HepG2 (cell line): Measurements from ENCODE around the gene RBP5. TPM values are rescaled to one million over a fixed set of nuclear protein-coding genes. Genes with fewer than 3 reads are reported as not detected.

Experiments used
- ATAC-seq: fragments of 200-7000 bp; cut with Tn5 transposase; 3 replicates; pipeline ENCODE4 v1.9.1; 2020; ENCODE audit warnings: mild to moderate bottlenecking, moderate library complexity
- BruUV-seq: library from RNA; stranded (reverse); fragments of 400-500 nt; replicated peaks from 2 replicates; lab custom pipeline; 2021; lab: Mats Ljungman, UMichigan
- CTCF ChIA-PET: fragments of 300-600 bp; formaldehyde crosslinking; extraction: SDS; loops from one replicate; lab custom pipeline; 2021; ENCODE audit warnings: low total read pairs, inconsistent platforms, low intra/inter-chr PET ratio; lab: Yijun Ruan, JAX
- POLR2A ChIA-PET: fragments of 350-600 bp; sonication (Branson Sonifier 250); formaldehyde crosslinking; loops from one replicate; lab custom pipeline; 2020; ENCODE audit warnings: antibody characterized with exemption, inconsistent platforms; lab: Yijun Ruan, JAX
- DNase-seq: peaks from one replicate; pipeline ENCODE4 v3.0.0-alpha.2; 2015; ENCODE audit warnings: low spot score
- FAIRE-seq: peaks from 3 replicates; lab custom pipeline; 2011; peaks lifted over from hg19 to GRCh38; lab: Jason Lieb, UNC
- H2AFZ ChIP-seq: one replicate; pipeline ENCODE4 v1.6.1; 2011; ENCODE audit warnings: low read length, inconsistent platforms
- H3K27ac ChIP-seq: fragments of 300-600 bp; 3 replicates; pipeline ENCODE4 v1.8.0; 2011; ENCODE audit warnings: mixed run types, mild to moderate bottlenecking, mixed read lengths, low read length, inconsistent platforms; ENCODE audit not compliant: insufficient read depth; ENCODE audit errors: extremely low read length
- H3K27me3 ChIP-seq, 2 experiments: fragments of 200-600 bp in 1 of 2; 2 replicates in 1 of 2; 3 replicates in 1 of 2; pipeline versions ENCODE4 v1.6.0 to v1.8.0; 2011; ENCODE audit warnings: low read length in 2 of 2, mild to moderate bottlenecking in 2 of 2, moderate library complexity in 2 of 2, inconsistent platforms in 1 of 2; ENCODE audit not compliant: insufficient read depth in 2 of 2, control insufficient read depth in 1 of 2
- H3K36me3 ChIP-seq, 2 experiments: fragments of 200-600 bp in 1 of 2; replicated peaks in 1 of 2; 2 replicates in 1 of 2; 3 replicates in 1 of 2; pipeline versions ENCODE4 v1.5.1 to v1.8.0; 2011; ENCODE audit warnings: low read length in 2 of 2, inconsistent platforms in 1 of 2; ENCODE audit not compliant: insufficient read depth in 2 of 2, control insufficient read depth in 1 of 2
- H3K4me1 ChIP-seq: 2 replicates; pipeline ENCODE4 v1.5.1; 2012; ENCODE audit warnings: low read length, inconsistent platforms; ENCODE audit not compliant: insufficient read depth
- H3K4me2 ChIP-seq: 2 replicates; pipeline ENCODE4 v1.6.0; 2011; ENCODE audit warnings: low read depth, low read length, inconsistent platforms
- H3K4me3 ChIP-seq, 3 experiments: fragments of 200-600 bp in 1 of 3; sonication (generic), shearing (Covaris generic) in 1 of 3; replicated peaks in 1 of 3; 2 replicates each; pipeline ENCODE4 v1.5.1; 2011 to 2016; ENCODE audit warnings: low read length in 3 of 3, inconsistent platforms in 2 of 3, low read depth in 2 of 3, mild to moderate bottlenecking in 2 of 3, control low read depth in 1 of 3, mixed read lengths in 1 of 3; ENCODE audit not compliant: insufficient read depth in 1 of 3
- H3K79me2 ChIP-seq: one replicate; pipeline ENCODE4 v1.6.1; 2011; ENCODE audit warnings: low read length, inconsistent platforms; ENCODE audit not compliant: insufficient read depth
- H3K9ac ChIP-seq: 2 replicates; pipeline ENCODE4 v1.6.0; 2011; ENCODE audit warnings: mild to moderate bottlenecking, low read depth, low read length, inconsistent platforms; ENCODE audit not compliant: insufficient read depth
- H3K9me3 ChIP-seq: 2 replicates; pipeline ENCODE4 v1.5.1; 2012; ENCODE audit warnings: mild to moderate bottlenecking, low read length
- H4K20me1 ChIP-seq: 2 replicates; pipeline ENCODE4 v1.6.0; 2011; ENCODE audit warnings: inconsistent platforms, mild to moderate bottlenecking, low read length, moderate library complexity; ENCODE audit not compliant: insufficient read depth
- CCDC6 ChIP-seq: sonication (generic); formaldehyde crosslinking; IDR thresholded peaks from 2 replicates; pipeline ENCODE4 v1.8.1; 2022; ENCODE audit warnings: mild to moderate bottlenecking, missing genetic modification reagents, moderate library complexity
- MAF1 ChIP-seq: sonication (generic); formaldehyde crosslinking; IDR thresholded peaks from 2 replicates; pipeline ENCODE4 v1.5.0; 2020; ENCODE audit warnings: missing genetic modification reagents, borderline replicate concordance
- MBNL3 ChIP-seq: fragments of 250-450 bp; sonication (Bioruptor Pico); conservative IDR thresholded peaks from 2 replicates; pipeline ENCODE4 v1.8.0; 2022; ENCODE audit warnings: mild to moderate bottlenecking, inconsistent platforms
- MNT ChIP-seq: fragments of 450-650 bp; IDR thresholded peaks from 2 replicates; pipeline ENCODE4 v1.6.1; 2016
- MTF2 ChIP-seq: sonication (generic); formaldehyde crosslinking; IDR thresholded peaks from 2 replicates; pipeline ENCODE4 v1.5.0; 2020; ENCODE audit warnings: missing genetic modification reagents, borderline replicate concordance
- NFYC ChIP-seq: IDR thresholded peaks from 2 replicates; pipeline ENCODE4 v1.6.1; 2016; ENCODE audit warnings: missing genetic modification reagents, missing compliant biosample characterization
- SMC3 ChIP-seq: IDR thresholded peaks from 2 replicates; pipeline ENCODE4 v1.6.1; 2011; ENCODE audit warnings: low read length, improper control_type of control experiment
- ZFP91 ChIP-seq: sonication (generic); formaldehyde crosslinking; IDR thresholded peaks from 2 replicates; pipeline ENCODE4 v1.9.0; 2022; ENCODE audit warnings: missing genetic modification reagents, mild to moderate bottlenecking, borderline replicate concordance
- ZMYM2 ChIP-seq: sonication (generic); formaldehyde crosslinking; IDR thresholded peaks from 2 replicates; pipeline ENCODE4 v1.8.0; 2022; ENCODE audit warnings: mild to moderate bottlenecking, missing genetic modification reagents
- ZNF121 ChIP-seq: sonication (generic); formaldehyde crosslinking; IDR thresholded peaks from 2 replicates; pipeline ENCODE4 v1.5.0; 2020; ENCODE audit warnings: mild to moderate bottlenecking, missing genetic modification reagents
- ZNF225 ChIP-seq: sonication (generic); formaldehyde crosslinking; IDR thresholded peaks from 2 replicates; pipeline ENCODE4 v1.4.0; 2020; ENCODE audit warnings: mild to moderate bottlenecking, missing genetic modification reagents
- ZNF607 ChIP-seq: sonication (generic); formaldehyde crosslinking; IDR thresholded peaks from 2 replicates; pipeline ENCODE4 v1.5.1; 2020; ENCODE audit warnings: missing genetic modification reagents, mild to moderate bottlenecking, borderline replicate concordance
- ZNF644 ChIP-seq: IDR thresholded peaks from 2 replicates; pipeline ENCODE4 v1.6.1; 2016; ENCODE audit warnings: low read depth
- ZNF704 ChIP-seq: sonication (generic); formaldehyde crosslinking; IDR thresholded peaks from 2 replicates; pipeline ENCODE4 v1.8.1; 2023; ENCODE audit warnings: mild to moderate bottlenecking, inconsistent platforms, moderate library complexity, missing genetic modification reagents, borderline replicate concordance
- WGBS: methylation state at CpG from one replicate; pipeline ENCODE4 v1.1.6; 2017; ENCODE audit warnings: low lambda C conversion rate; 5-methylcytosine and 5-hydroxymethylcytosine counted together
- in situ Hi-C: cut with HindIII; loops from 2 replicates; pipeline ENCODE4 v1.10.0; 2017; ENCODE audit warnings: low pct_unique_long_range_greater_than_20kb; ENCODE audit not compliant: extremely low pct_ligation_motif_present
- intact Hi-C: fragments of 100-400 bp; cut with micrococcal nuclease; formaldehyde crosslinking; loops from one replicate; pipeline ENCODE4 v1.10.0; 2022; ENCODE audit not compliant: unreplicated experiment
- polyA plus RNA-seq, 8 experiments: library from polyadenylated mRNA; depleted of rRNA in 3 of 8; stranded (reverse) in 7 of 8; unstranded in 1 of 8; fragments of >200 nt; fragmentation: Illumina TruSeq in 4 of 8; extraction: Trizol in 4 of 8; gene quantifications; 2 replicates each; pipeline versions ENCODE4 v1.2.1 to v1.2.3, GENCODE V29; 2011 to 2016; ENCODE audit warnings: low read depth in 4 of 8, missing spikeins in 1 of 8, mixed read lengths in 1 of 8; ENCODE audit not compliant: insufficient read depth in 1 of 8
- total RNA-seq, 5 experiments: library from RNA; depleted of rRNA; stranded (reverse); fragments of >200 nt; fragmentation: Illumina TruSeq; extraction: Trizol; gene quantifications; 2 replicates each; pipeline ENCODE4 v1.2.3, GENCODE V29; 2016; ENCODE audit warnings: low read depth in 1 of 5

Gene RBP5
- total and polyA plus RNA-seq, 2 of the 13 experiments (the other 11 are each of a cell fraction or from before 2014, with no cell fraction given): 13.8 to 19.8 TPM

- Histone ChIP-seq H3K4me1 (peaks cover 25% of the 10 kb centered on the region), H3K9me3 (peaks cover 8% of the 10 kb centered on the region; the same call in 1 of the 2 replicates), H3K4me2 (peak overlapping the region; percentile 33; the same call in 1 of the 2 replicates), H3K9ac (no peak overlapping the region), H2AFZ (no peak overlapping the region), H3K79me2 (no peaks in the 10 kb centered on the region), H3K27ac (peak overlapping the region; percentile 38), H4K20me1 (no peaks in the 10 kb centered on the region), H3K4me3 (no peak overlapping the region), H3K36me3 (no peaks in the 10 kb centered on the region), H3K27me3 (no peaks in the 10 kb centered on the region)
- POLR2A ChIA-PET: interaction anchor here (0.7 to 0.8 kb wide), 2 partner anchors 11 to 136 kb away, joined by 3 read pairs; partner anchors contain the start of genes C12orf57 and RNU7-1
- BruUV-seq: no TSS peak
- DNase-seq: no peak
- intact Hi-C loops: loop anchor here (2.0 kb wide), 1 partner anchor 19 kb away; the partner anchor contains the start of gene C1S
- TF ChIP-seq ZMYM2 (CRISPR knock-in tag): peak; percentile 0; the same call in 1 of the 2 replicates
- no peak for TF ChIP-seq NFYC (CRISPR knock-in tag)
- CTCF ChIA-PET: no interaction called here
- no peak for FAIRE-seq
- in situ Hi-C loops: no loop called here
- ATAC-seq: no peak
Measured at GRCh38 chr12:7079826-7080125, 48.9 kb downstream of the RBP5 start.

GRCh38 chr12:7078163-7078562 is 50.5 kb downstream of the RBP5 start:
- BruUV-seq: no TSS peak
- FAIRE-seq (peak; percentile 26), DNase-seq (no peak), ATAC-seq (no peak)
- H3K9me3 ChIP-seq: 0 out of 2 replicates have a peak, but pooled peaks cover 2% of the 10 kb centered on the region
- H3K4me1 ChIP-seq: peaks cover 25% of the 10 kb centered on the region
- WGBS: 24% methylated on average over 4 of the region's 4 CpGs
- H3K27ac ChIP-seq: no peak overlapping the region
- no peaks in the 10 kb centered on the region for H3K36me3 ChIP-seq
- H3K4me2 ChIP-seq: no peak overlapping the region
- no peaks in the 10 kb centered on the region for H3K27me3 ChIP-seq
- intact Hi-C loops: loop anchor here (2.0 kb wide), 1 partner anchor 17 kb away; the partner anchor contains the start of gene C1S
- no peak overlapping the region for H2AFZ ChIP-seq
- TF ChIP-seq MBNL3 (CRISPR knock-in tag) (no peak), ZNF607 (CRISPR knock-in tag) (no peak), ZNF225 (no peak), SMC3 (no peak), ZNF704 (no peak), CCDC6 (CRISPR knock-in tag) (no peak), ZFP91 (no peak), MAF1 (no peak), MNT (no peak), MTF2 (CRISPR knock-in tag) (no peak), ZNF121 (CRISPR knock-in tag) (no peak), ZNF644 (CRISPR knock-in tag) (no peak)
- in situ Hi-C loops: no loop called here
- H4K20me1 ChIP-seq: no peaks in the 10 kb centered on the region
- ChIA-PET CTCF (interaction anchor here (0.8 kb wide), 1 partner anchor 18 kb away, joined by 3 read pairs; the partner anchor contains the start of gene C1S), POLR2A (no interaction called here)
- H3K9ac ChIP-seq: no peak overlapping the region
- H3K79me2 ChIP-seq: no peaks in the 10 kb centered on the region
- H3K4me3 ChIP-seq: no peak overlapping the region
